ENCODE data around the gene HECTD2. TPM values are rescaled to one million over a fixed set of nuclear protein-coding genes. Genes with fewer than 3 reads are reported as not detected.

Gene HECTD2
- total RNA-seq, 1 donor from 2014 or later, result 6.0 TPM

DNA sequence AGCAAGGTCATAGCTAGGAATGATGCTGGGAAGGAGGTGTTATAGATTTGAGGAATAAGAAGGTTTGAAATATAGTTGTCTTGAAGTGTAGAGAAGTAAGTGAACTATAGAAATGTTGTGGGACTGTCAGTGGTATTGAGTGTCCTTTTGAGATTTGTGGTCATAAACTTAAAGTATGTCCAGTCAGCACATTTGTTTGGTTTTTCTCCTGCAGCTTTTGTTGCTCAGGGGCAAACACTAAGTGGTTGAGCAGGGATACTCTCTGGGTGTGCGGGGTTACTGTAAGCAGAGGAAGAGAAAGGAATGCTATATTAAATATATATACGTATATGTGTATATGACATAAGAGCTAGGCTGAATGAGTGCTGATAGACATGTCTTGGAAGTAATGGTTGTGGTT lies 67.1 kb downstream of the HECTD2 start:
- H3K9me3 ChIP-seq (replicated peaks), result no peaks in the 10 kb centered on the region
- intact Hi-C loops (cut with micrococcal nuclease), result no loop called here
- TF ChIP-seq, protein P1, sequence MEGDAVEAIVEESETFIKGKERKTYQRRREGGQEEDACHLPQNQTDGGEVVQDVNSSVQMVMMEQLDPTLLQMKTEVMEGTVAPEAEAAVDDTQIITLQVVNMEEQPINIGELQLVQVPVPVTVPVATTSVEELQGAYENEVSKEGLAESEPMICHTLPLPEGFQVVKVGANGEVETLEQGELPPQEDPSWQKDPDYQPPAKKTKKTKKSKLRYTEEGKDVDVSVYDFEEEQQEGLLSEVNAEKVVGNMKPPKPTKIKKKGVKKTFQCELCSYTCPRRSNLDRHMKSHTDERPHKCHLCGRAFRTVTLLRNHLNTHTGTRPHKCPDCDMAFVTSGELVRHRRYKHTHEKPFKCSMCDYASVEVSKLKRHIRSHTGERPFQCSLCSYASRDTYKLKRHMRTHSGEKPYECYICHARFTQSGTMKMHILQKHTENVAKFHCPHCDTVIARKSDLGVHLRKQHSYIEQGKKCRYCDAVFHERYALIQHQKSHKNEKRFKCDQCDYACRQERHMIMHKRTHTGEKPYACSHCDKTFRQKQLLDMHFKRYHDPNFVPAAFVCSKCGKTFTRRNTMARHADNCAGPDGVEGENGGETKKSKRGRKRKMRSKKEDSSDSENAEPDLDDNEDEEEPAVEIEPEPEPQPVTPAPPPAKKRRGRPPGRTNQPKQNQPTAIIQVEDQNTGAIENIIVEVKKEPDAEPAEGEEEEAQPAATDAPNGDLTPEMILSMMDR (IDR thresholded peaks at IDR 0.05; ENCODE audit: borderline replicate concordance), result no peak
- no peaks in the 10 kb centered on the region for H3K36me3 ChIP-seq
- H3K27ac ChIP-seq (replicated peaks), result no peak overlapping the region
- H3K27me3 ChIP-seq (ENCODE audit: low read depth), result no peaks in the 10 kb centered on the region
- no peaks in the 10 kb centered on the region for H3K4me1 ChIP-seq
- no peak overlapping the region for H3K4me3 ChIP-seq
- no peak for DNase-seq

DNA sequence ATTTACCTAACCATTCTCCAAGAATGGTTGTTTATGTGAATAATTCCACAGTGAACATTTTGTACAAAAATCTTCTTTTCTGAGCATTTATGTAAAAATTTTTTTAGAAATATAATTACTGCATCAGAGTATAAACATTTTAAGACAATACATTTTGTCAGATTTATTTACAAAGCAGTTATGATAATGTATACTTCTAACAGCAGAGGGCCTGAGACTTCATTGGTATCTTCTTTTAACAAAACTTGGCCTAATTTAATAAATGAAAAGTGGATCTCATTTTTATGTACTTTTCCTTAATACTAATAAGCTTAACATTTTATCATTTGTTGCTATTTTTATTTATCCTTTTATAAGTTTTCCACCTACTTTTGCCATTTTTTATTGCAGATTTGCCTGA lies 69.4 kb downstream of the HECTD2 start:
- Histone ChIP-seq H3K4me3 (no peak overlapping the region), H3K27ac (replicated peaks) (no peak overlapping the region), H3K9me3 (replicated peaks) (no peaks in the 10 kb centered on the region), H3K27me3 (ENCODE audit: low read depth) (no peaks in the 10 kb centered on the region), H3K4me1 (no peaks in the 10 kb centered on the region), H3K36me3 (no peaks in the 10 kb centered on the region)
- TF ChIP-seq, protein P1 (IDR thresholded peaks at IDR 0.05; ENCODE audit: borderline replicate concordance), result no peak
- DNase-seq, result no peak
- intact Hi-C loops (cut with micrococcal nuclease), result no loop called here

DNA sequence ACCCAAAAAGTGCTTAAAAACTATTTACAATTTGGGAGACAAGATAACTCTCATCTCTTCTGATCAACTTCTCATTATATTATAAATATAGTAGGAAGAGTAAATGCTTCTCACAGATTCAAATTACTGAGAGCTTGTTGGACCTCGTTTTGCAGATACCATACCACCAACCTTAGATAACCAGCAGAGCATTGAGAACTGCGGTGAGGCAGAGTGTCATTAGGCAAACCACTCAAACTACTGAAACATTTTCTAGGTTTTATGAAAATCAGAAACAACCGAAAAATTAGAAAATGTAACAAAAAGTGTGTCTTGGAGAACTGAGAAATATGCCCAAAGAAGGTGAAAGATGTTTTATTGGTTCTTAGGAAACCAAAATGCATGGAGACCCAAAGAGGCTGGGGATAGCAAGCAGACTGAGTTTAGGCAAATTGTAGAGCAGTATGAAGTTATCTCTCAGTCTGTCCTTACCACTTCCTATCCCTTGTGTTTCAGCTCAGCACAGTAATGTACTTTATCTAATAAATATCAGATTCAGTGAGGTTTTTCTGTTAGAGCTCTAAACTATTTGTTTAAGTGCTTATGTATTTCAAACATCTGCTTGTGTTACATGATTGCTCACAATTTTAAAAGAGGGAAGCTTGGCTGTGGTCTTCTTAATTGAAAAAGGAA lies 77.9 kb downstream of the HECTD2 start:
- H3K27ac ChIP-seq (replicated peaks), result no peak overlapping the region
- H3K36me3 ChIP-seq, result peaks cover 6% of the 10 kb centered on the region
- no peaks in the 10 kb centered on the region for H3K9me3 ChIP-seq (replicated peaks)
- TF ChIP-seq, protein P1 (IDR thresholded peaks at IDR 0.05; ENCODE audit: borderline replicate concordance), result no peak
- DNase-seq, result no peak
- no peaks in the 10 kb centered on the region for H3K27me3 ChIP-seq (ENCODE audit: low read depth)
- intact Hi-C loops (cut with micrococcal nuclease), result no loop called here
- H3K4me3 ChIP-seq, result no peak overlapping the region
- H3K4me1 ChIP-seq, result peaks cover 5% of the 10 kb centered on the region

DNA sequence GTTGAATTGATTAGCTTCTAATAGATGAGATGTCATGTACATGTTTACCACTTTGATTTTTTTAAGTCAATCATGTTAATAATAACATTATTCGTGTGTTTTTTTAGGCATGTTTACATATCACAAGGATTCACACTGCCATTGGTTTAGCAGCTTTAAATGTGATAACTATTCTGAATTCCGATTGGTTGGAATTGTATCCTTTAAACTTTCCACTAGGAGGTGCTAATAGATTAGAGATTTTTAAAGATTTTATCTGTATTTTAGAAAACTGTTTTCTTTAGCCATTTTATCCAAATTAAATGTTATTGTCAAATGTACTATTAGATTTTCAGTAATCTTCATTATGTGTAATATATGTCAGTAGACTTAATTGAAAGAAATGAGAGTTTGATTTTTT lies 83.2 kb downstream of the HECTD2 start:
- Histone ChIP-seq H3K36me3 (no peaks in the 10 kb centered on the region), H3K27me3 (ENCODE audit: low read depth) (no peaks in the 10 kb centered on the region), H3K9me3 (replicated peaks) (no peaks in the 10 kb centered on the region), H3K4me1 (peaks cover 5% of the 10 kb centered on the region), H3K4me3 (no peak overlapping the region), H3K27ac (replicated peaks) (no peak overlapping the region)
- TF ChIP-seq, protein P1 (IDR thresholded peaks at IDR 0.05; ENCODE audit: borderline replicate concordance), result peak; percentile 65
- intact Hi-C loops (cut with micrococcal nuclease), result loop anchor here (5.0 to 10.0 kb wide), 2 partner anchors 61 to 144 kb away; no protein-coding TSS in a partner anchor
- DNase-seq, result no peak

DNA sequence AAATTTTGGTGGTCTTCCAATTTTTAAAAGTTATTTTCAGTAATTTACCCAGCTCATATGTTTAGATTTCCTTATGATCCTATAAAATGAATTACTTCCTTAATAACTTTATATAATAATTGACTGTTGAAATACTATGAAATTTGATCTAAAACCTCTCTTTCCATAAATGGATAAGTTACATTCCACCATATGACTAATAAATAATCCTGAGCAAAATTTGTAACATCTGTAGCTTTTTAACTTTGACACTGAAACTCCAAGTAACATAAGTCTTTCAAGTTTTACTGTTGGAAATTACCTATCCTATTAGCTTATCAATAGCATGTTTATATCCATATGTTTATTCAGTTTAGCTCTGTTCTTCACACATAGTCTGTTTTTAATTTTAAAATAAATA lies 85.3 kb downstream of the HECTD2 start:
- Histone ChIP-seq H3K27me3 (ENCODE audit: low read depth) (no peaks in the 10 kb centered on the region), H3K4me1 (no peaks in the 10 kb centered on the region), H3K36me3 (peaks cover 15% of the 10 kb centered on the region), H3K9me3 (replicated peaks) (no peaks in the 10 kb centered on the region), H3K4me3 (no peak overlapping the region), H3K27ac (replicated peaks) (no peak overlapping the region)
- intact Hi-C loops (cut with micrococcal nuclease), result loop anchor here (10.0 kb wide), 1 partner anchor 59 kb away; no protein-coding TSS in a partner anchor
- TF ChIP-seq, protein P1 (IDR thresholded peaks at IDR 0.05; ENCODE audit: borderline replicate concordance), result no peak
- DNase-seq, result no peak
